Panc1 (cell line): ENCODE measurements around the gene DDX41. TPM values are rescaled to one million over a fixed set of nuclear protein-coding genes. Genes with fewer than 3 reads are reported as not detected.

Source experiments
- ATAC-seq: fragments of 200-7000 bp; cut with Tn5 transposase; 2 replicates; pipeline ENCODE4 v1.9.1; 2020; ENCODE audit warnings: mild to moderate bottlenecking, moderate library complexity
- BruUV-seq: library from RNA; stranded (reverse); fragments of 400-500 nt; replicated peaks from 2 replicates; lab custom pipeline; 2021; lab: Mats Ljungman, UMichigan
- CTCF ChIA-PET: fragments of 300-600 bp; sonication (Branson Sonifier 250); formaldehyde crosslinking; loops from one replicate; lab custom pipeline; 2022; ENCODE audit warnings: antibody characterized with exemption; lab: Charles Lee
- POLR2A ChIA-PET: fragments of 300-600 bp; sonication (Branson Sonifier 250); formaldehyde crosslinking; loops from one replicate; lab custom pipeline; 2022; ENCODE audit warnings: antibody characterized with exemption; lab: Charles Lee
- DNase-seq: peaks from one replicate; pipeline ENCODE4 v3.0.0-alpha.2; 2010; ENCODE audit warnings: low read depth, low spot score
- H3K27ac ChIP-seq: 2 replicates; pipeline ENCODE4 v1.5.1; 2011; ENCODE audit warnings: mild to moderate bottlenecking, low read length, inconsistent platforms
- H3K27me3 ChIP-seq: fragments of 200-500 bp; sonication (Bioruptor generic); 2 replicates; pipeline ENCODE4 v1.6.0; 2014; ENCODE audit warnings: low read length, inconsistent platforms; ENCODE audit not compliant: control insufficient read depth, insufficient read depth
- H3K36me3 ChIP-seq: fragments of 200-500 bp; sonication (Bioruptor generic); 2 replicates; pipeline ENCODE4 v1.5.1; 2014; ENCODE audit warnings: inconsistent platforms, mild to moderate bottlenecking, low read length, moderate library complexity; ENCODE audit not compliant: control insufficient read depth, insufficient read depth
- H3K4me1 ChIP-seq: 2 replicates; pipeline ENCODE4 v1.5.1; 2011; ENCODE audit warnings: inconsistent platforms, mild to moderate bottlenecking, low read length, moderate library complexity; ENCODE audit not compliant: control insufficient read depth, insufficient read depth
- H3K4me3 ChIP-seq, 2 experiments: 2 replicates each; pipeline ENCODE4 v1.5.1; 2011 to 2012; ENCODE audit warnings: low read depth in 2 of 2, low read length in 2 of 2, mild to moderate bottlenecking in 2 of 2, inconsistent platforms in 1 of 2, moderate library complexity in 1 of 2
- H3K9me3 ChIP-seq: fragments of 200-500 bp; sonication (Bioruptor generic); 2 replicates; pipeline ENCODE4 v1.5.1; 2014; ENCODE audit warnings: low read depth, mild to moderate bottlenecking, inconsistent platforms, low read length, moderate library complexity; ENCODE audit not compliant: control insufficient read depth, insufficient read depth
- CTCF ChIP-seq: fragments of 450-650 bp; IDR thresholded peaks from 2 replicates; pipeline ENCODE4 v1.5.1; 2017; ENCODE audit warnings: mild to moderate bottlenecking
- POLR2AphosphoS5 ChIP-seq: IDR thresholded peaks from 2 replicates; pipeline ENCODE4 v1.6.1; 2012; ENCODE audit warnings: mild to moderate bottlenecking, low read depth, low read length, moderate library complexity
- REST ChIP-seq, 2 experiments: IDR thresholded peaks; 2 replicates each; pipeline ENCODE4 v1.6.1; 2011 to 2012; ENCODE audit warnings: low read depth in 2 of 2, control low read depth in 1 of 2, low read length in 1 of 2, mild to moderate bottlenecking in 1 of 2, moderate library complexity in 1 of 2; ENCODE audit not compliant: insufficient read depth in 1 of 2
- SIN3A ChIP-seq: IDR thresholded peaks from 2 replicates; pipeline ENCODE4 v1.6.1; 2012; ENCODE audit warnings: low read depth, mild to moderate bottlenecking, low read length, moderate library complexity, borderline replicate concordance; ENCODE audit not compliant: insufficient read depth
- TCF7L2 ChIP-seq: IDR thresholded peaks from 2 replicates; pipeline ENCODE4 v1.6.1; 2011; ENCODE audit warnings: mild to moderate bottlenecking, low read depth, low read length, inconsistent platforms
- in situ Hi-C: cut with HindIII; loops from 2 replicates; pipeline ENCODE4 v1.10.0; 2016; ENCODE audit warnings: low sequenced_read_pairs, low pct_unique_long_range_greater_than_20kb
- intact Hi-C: fragments of 100-400 bp; cut with micrococcal nuclease; formaldehyde crosslinking; loops from one replicate; pipeline ENCODE4 v1.10.0; 2022; ENCODE audit not compliant: unreplicated experiment
- total RNA-seq: library from RNA; stranded (reverse); gene quantifications from one replicate; pipeline ENCODE4 v1.2.1, GENCODE V29; 2021; ENCODE audit not compliant: unreplicated experiment

Gene DDX41
- total RNA-seq, 1 experiment from 2014 or later: 111 TPM

- no TSS peak for BruUV-seq
- intact Hi-C loops: no loop called here
- Histone ChIP-seq H3K27ac (peak overlapping the region; percentile 79), H3K9me3 (no peaks in the 10 kb centered on the region), H3K36me3 (no peaks in the 10 kb centered on the region; the same call in 1 of the 2 replicates), H3K4me1 (peaks cover 34% of the 10 kb centered on the region), H3K27me3 (no peaks in the 10 kb centered on the region), H3K4me3 (peak overlapping the region; percentile 75 to 78)
- TF ChIP-seq SIN3A: peak; percentile 37; the same call in 1 of the 2 replicates
- no peak for TF ChIP-seq POLR2AphosphoS5
- in situ Hi-C loops: no loop called here
- DNase-seq: no peak
- POLR2A ChIA-PET: interaction anchor here (0.5 to 1.2 kb wide), 4 partner anchors 9 to 70 kb away, joined by 3 to 6 read pairs (median 4); partner anchors contain the start of gene PDLIM7
- ATAC-seq: peak; percentile 60
- CTCF ChIA-PET: interaction anchor here (0.7 kb wide), 1 partner anchor 15 kb away, joined by 6 read pairs; no protein-coding TSS in a partner anchor
Observed at GRCh38 chr5:177472460-177473442, 44.0 kb downstream of the DDX41 start.

GRCh38 chr5:177471610-177472356, 45.0 kb downstream of the DDX41 start:
- no TSS peak for BruUV-seq
- intact Hi-C loops: no loop called here
- CTCF ChIA-PET: interaction anchor here (0.7 kb wide), 1 partner anchor 14 kb away, joined by 6 read pairs; no protein-coding TSS in a partner anchor
- peak overlapping the region; percentile 79 for H3K27ac ChIP-seq
- peaks cover 34% of the 10 kb centered on the region for H3K4me1 ChIP-seq
- in situ Hi-C loops: no loop called here
- peak overlapping the region; percentile 75 to 78 for H3K4me3 ChIP-seq
- no peaks in the 10 kb centered on the region; the same call in 1 of the 2 replicates for H3K36me3 ChIP-seq
- ATAC-seq: no peak
- DNase-seq: no peak
- TF ChIP-seq REST (IDR thresholded peaks at IDR 0.05; ENCODE audit: insufficient read depth in 1 of 2, low read depth in 2 of 2, low read length in 1 of 2) (no peak), SIN3A (no peak), CTCF (no peak), POLR2AphosphoS5 (no peak), TCF7L2 (no peak)
- no peaks in the 10 kb centered on the region for H3K27me3 ChIP-seq
- POLR2A ChIA-PET: interaction anchor here (0.5 to 1.2 kb wide), 2 partner anchors 11 to 25 kb away, joined by 4 to 6 read pairs; partner anchors contain the start of gene PDLIM7
- no peaks in the 10 kb centered on the region for H3K9me3 ChIP-seq
